NCI-H146 treated with DMSO at 0.1 percent for 48 hours (cell line): Measurements from ENCODE around the gene PER3.
"Not testable (repeated sequence)": the region's sequence is repeated elsewhere in the genome, so short reads cannot be mapped to it uniquely, and the experiment has no call there.

Experiments
- DNase-seq: peaks from one replicate; lab custom pipeline; 2025; ENCODE audit not compliant: unreplicated experiment; lab: John Stamatoyannopoulos, UW

The PER3 gene

GRCh38 chr1:7778133-7778628 lies 5.9 kb upstream of the PER3 start:
- DNase-seq, result no peak

- no peak for DNase-seq
Observed at GRCh38 chr1:7780976-7781375, 3.1 kb upstream of the PER3 start.

- no peak for DNase-seq
Observed at GRCh38 chr1:7781501-7781900, 2.6 kb upstream of the PER3 start.

- DNase-seq, result no peak
Observed at GRCh38 chr1:7781923-7782495, 2.1 kb upstream of the PER3 start.

- DNase-seq, result peak; percentile 23
Observed at GRCh38 chr1:7783178-7783711, 846 bp upstream of the PER3 start.

- no peak for DNase-seq
Observed at GRCh38 chr1:7784492-7785071, 491 bp downstream of the PER3 start.

- DNase-seq, result no peak
Observed at GRCh38 chr1:7785108-7785507, 1.0 kb downstream of the PER3 start.

- DNase-seq, result no peak
Observed at GRCh38 chr1:7786795-7787194, 2.7 kb downstream of the PER3 start.

- no peak for DNase-seq
Observed at GRCh38 chr1:7789828-7790227, 5.7 kb downstream of the PER3 start.

GRCh38 chr1:7791027-7791426 lies 6.9 kb downstream of the PER3 start:
- not testable (repeated sequence) for DNase-seq

GRCh38 chr1:7795406-7795805 lies 11.3 kb downstream of the PER3 start:
- DNase-seq, result no peak

- no peak for DNase-seq
Observed at GRCh38 chr1:7805460-7805859, 21.4 kb downstream of the PER3 start.

GRCh38 chr1:7808253-7808844 lies 24.3 kb downstream of the PER3 start:
- no peak for DNase-seq

- no peak for DNase-seq
Observed at GRCh38 chr1:7809742-7810141, 25.7 kb downstream of the PER3 start.

GRCh38 chr1:7810395-7810794 lies 26.3 kb downstream of the PER3 start:
- DNase-seq, result no peak

GRCh38 chr1:7811476-7811875 lies 27.4 kb downstream of the PER3 start:
- DNase-seq, result no peak

GRCh38 chr1:7813677-7814373 lies 29.7 kb downstream of the PER3 start:
- no peak for DNase-seq

- DNase-seq, result no peak
Observed at GRCh38 chr1:7821282-7821681, 37.2 kb downstream of the PER3 start.

GRCh38 chr1:7824701-7825100 lies 40.6 kb downstream of the PER3 start:
- no peak for DNase-seq

GRCh38 chr1:7826363-7826762 lies 42.3 kb downstream of the PER3 start:
- no peak for DNase-seq

GRCh38 chr1:7827126-7827955 lies 43.2 kb downstream of the PER3 start:
- no peak for DNase-seq
